GM18909 (cell line): ENCODE measurements around the gene CDH15.

Experiments
- ATAC-seq: cut with Tn5 transposase; IDR thresholded peaks from one replicate; pipeline ENCODE4 v1.9.1; 2021; ENCODE audit warnings: mild to moderate bottlenecking; ENCODE audit not compliant: unreplicated experiment, poor library complexity

The CDH15 gene

GRCh38 chr16:89139907-89140361 lies 31.6 kb upstream of the CDH15 start:
- ATAC-seq: no peak

- ATAC-seq: no peak
These were observed 31.1 kb upstream of the CDH15 start for GRCh38 chr16:89140401-89140800.

- ATAC-seq: no peak
These were observed 30.3 kb upstream of the CDH15 start for GRCh38 chr16:89140981-89141883.

GRCh38 chr16:89141884-89142267 lies 29.7 kb upstream of the CDH15 start:
- no peak for ATAC-seq

GRCh38 chr16:89142474-89143195 lies 28.9 kb upstream of the CDH15 start:
- ATAC-seq: no peak

- ATAC-seq: no peak
These were observed 28.3 kb upstream of the CDH15 start for GRCh38 chr16:89143201-89143741.

GRCh38 chr16:89143911-89144675 lies 27.5 kb upstream of the CDH15 start:
- ATAC-seq: no peak

- ATAC-seq: no peak
These were observed 26.9 kb upstream of the CDH15 start for GRCh38 chr16:89144681-89145080.

DNA sequence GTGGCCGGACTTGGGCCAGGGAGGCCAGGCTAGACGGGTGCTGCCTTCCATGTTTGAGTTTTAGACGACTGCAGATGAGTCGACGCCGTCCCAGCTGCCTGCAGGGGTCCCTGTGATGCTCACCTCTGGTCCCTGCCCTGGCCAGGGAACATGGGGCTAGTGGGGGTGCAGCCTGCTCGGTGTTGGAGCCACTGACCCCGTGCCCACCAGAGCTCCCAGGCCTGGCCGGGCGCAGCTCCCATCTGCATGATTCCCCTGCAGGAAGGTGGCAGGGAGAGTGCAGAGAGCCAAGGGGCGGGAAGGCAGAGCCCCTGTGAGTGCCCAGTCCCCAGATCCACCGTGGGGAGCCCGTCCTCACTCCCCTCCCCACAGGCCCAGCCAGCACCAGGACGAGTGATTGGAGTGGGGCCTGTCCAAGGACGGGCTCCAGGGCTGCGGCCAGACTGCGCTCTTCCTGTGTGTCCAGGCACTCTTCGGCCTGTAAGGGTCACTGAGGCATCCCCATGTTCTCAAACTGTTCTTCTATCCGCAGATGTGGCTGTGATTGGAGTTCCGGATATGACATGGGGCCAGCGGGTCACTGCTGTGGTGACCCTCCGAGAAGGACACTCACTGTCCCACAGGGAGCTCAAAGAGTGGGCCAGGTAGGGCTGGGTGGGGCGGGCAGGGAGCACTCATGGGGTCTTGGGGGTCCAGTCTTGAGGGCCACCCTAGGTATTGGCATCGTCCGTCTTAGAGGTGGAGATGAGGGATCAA lies 26.0 kb upstream of the CDH15 start:
- no peak for ATAC-seq

DNA sequence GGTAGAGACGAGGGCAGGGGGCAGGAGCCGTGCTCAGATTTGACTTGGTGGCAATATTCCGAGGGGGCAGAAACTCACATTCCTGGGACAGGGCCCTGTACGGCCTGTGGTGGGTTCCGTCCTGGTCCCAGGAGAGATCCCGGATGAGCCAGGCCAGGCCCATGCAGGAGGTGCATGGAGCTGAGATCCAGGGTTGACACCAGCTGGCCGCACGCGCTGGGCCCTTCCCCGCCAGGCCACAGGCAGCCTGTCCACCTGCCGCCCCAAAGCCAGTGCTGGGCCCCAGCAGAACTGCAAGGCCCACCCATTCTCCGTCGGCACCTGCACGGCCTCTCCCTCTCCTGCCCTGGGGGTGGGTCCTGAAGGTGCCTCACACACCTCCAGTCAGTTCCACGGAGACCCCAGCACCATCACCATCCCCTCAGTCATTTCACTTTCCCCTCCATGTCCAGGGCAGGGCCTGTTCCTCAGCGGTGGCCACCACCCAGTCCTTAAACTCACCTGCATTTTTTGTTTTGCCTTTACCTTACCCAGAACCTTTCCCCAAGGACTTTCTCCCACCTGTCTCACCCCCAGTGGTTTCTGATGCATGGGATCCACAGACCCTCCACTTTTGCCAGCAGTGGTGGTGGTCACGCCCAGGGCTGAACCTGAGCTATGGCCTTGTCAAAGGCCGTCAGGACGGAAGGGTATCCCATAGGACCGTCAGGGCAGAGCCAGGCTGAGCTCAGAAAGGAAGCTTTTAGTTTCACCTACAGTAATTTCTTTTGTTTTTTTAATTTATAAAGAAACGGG lies 25.1 kb upstream of the CDH15 start:
- no peak for ATAC-seq

DNA sequence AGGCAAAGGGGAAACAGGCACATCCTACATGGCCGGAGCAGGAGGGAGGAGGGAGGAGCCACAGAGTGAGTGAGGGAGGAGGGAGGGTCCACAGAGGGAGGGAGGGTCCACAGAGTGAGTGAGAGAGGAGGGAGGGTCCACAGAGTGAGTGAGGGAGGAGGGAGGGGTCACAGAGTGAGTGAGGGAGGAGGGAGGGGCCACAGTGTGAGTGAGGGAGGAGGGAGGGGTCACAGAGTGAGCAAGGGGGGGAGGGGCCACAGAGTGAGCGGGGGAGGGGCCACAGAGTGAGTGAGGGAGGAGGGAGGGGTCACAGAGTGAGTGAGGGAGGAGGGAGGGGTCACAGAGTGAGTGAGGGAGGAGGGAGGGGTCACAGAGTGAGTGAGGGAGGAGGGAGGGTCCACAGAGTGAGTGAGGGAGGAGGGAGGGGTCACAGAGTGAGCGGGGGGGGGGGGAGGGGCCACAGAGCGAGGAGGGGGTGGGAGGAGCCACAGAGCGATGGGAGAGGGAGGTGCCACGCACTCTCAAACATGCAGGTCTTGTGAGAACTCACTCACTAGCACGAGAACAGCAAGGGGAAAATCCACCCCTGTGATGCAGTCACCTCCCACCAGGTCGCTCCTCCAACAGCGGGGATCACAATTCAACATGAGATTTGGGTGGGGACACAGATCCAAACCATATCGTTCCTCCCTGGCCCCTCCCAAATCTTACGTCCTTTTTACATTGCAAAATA lies 24.3 kb upstream of the CDH15 start:
- ATAC-seq: no peak

GRCh38 chr16:89149386-89149785 lies 22.2 kb upstream of the CDH15 start:
- ATAC-seq: no peak

DNA sequence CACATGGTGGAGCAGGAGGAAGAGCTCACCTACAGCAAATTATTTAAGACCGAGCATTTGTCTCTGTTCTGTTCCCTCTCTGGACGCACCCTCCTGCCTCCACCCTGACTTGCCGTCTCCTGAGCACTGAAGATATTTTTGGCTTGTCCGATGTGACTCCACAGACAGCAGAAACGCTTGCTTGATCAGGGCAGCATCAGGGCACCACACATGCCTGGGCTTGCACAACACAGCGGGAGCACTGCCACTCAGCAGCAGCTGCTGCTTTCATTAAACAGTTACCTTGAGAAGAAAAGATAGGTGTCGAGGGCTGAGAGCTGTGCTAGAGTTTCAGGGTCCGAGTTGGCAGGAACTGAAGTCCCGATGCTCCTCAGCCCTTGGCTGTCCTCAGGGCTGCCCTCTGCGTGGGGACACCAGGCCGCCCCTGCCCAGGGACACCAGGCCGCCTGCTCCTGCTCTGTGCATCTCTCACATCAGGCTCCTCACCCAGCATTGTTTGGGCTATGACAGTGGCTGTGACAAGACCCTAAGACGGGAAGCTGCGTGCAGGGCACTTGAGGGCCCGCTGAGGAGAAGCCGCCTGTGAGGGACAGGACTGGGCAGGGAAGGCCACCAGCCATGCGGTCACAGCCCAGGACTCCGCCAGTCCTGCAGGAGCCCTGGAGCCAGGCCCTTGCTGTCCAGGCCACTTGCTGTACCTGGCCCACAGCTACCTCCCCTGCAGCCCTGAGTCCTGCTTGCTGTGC lies 21.3 kb upstream of the CDH15 start:
- ATAC-seq: no peak

DNA sequence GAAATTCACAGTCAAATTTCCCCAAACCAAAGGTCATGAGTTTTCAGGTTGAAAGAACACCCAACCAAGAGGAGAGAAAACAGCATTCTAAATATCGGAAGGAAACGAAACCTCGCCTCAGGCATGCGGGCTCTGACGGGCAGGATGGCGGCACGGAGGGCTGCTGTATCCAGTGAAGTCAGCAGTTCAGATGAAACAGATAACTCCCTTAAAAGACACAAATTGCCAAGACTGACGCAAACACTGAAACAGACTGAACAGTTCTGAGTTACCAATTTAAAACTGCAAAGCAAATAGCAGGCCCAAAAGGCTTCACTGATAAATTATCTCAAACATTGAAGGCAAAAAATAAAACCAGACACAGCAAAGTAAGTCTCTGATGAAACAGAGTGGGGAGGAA lies 20.6 kb upstream of the CDH15 start:
- no peak for ATAC-seq

DNA sequence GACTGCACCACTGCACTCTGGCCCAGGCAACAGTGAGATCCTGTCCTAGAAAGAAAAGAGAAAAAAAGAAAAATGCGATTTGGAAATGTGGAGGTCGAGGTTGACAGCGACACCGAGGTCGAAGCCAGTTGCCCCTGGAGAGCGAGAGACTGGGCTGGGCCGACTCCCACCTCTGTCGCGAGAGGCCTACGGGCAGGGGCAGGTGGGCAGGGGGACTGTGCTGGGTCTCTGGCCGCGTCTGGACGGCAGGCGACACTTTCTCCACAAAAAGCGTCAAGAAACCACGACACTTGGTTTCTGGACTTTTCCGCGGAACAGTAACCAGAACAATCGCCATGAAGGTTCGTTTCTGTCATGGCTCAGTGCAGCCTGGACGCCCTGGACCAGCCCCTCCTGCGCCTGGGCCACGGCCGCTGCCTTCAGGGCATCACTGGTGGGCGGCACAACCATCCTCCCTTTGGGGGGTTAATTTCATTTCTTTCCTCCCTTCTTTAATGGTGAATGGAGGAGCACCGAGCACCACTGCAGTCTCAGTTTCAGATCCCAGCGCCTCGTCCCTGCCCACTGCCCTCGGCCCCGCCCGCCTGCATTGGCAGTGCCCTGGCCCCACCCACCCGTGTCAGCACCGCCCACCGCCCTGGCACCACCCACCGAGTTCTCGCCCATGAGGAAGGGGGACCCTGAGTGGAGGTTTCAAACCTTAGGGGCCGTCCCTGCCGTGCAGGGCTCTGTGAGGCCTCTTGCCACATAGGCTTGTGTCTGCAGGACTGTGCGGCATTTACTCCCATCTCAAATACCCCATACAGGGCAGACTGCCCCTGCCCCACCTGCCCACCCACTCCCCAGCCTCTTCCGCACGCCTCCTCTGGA lies 18.5 kb upstream of the CDH15 start:
- no peak for ATAC-seq

- ATAC-seq: no peak
These were observed 17.7 kb upstream of the CDH15 start for GRCh38 chr16:89153848-89154271.
